GM18951 (cell line): Measurements from ENCODE around the gene EPB41L1.

Experiments used
- POLR2A ChIP-seq: IDR thresholded peaks from 4 replicates; pipeline ENCODE4 v1.6.1; 2011; ENCODE audit warnings: mild to moderate bottlenecking; ENCODE audit not compliant: insufficient read length, insufficient read depth; ENCODE audit errors: extremely low read depth
- in situ Hi-C: fragments of 300-500 bp; cut with MboI; formaldehyde crosslinking; loops from one replicate; pipeline ENCODE4 v1.12.0; 2022; ENCODE audit warnings: low sequenced_read_pairs, mixed read lengths, inconsistent platforms; ENCODE audit not compliant: unreplicated experiment

EPB41L1 gene

GRCh38 chr20:36203861-36204260, 49.3 kb downstream of the EPB41L1 start:
- in situ Hi-C loops: loop anchor here (10.0 kb wide), 1 partner anchor 231 kb away; no protein-coding TSS in a partner anchor
- TF ChIP-seq POLR2A: no peak

GRCh38 chr20:36205026-36205425, 50.5 kb downstream of the EPB41L1 start:
- no peak for TF ChIP-seq POLR2A
- in situ Hi-C loops: loop anchor here (10.0 kb wide), 1 partner anchor 230 kb away; no protein-coding TSS in a partner anchor

GRCh38 chr20:36206068-36206467, 51.5 kb downstream of the EPB41L1 start:
- no peak for TF ChIP-seq POLR2A
- in situ Hi-C loops: loop anchor here (10.0 kb wide), 1 partner anchor 229 kb away; no protein-coding TSS in a partner anchor

GRCh38 chr20:36206641-36207040, 52.1 kb downstream of the EPB41L1 start:
- TF ChIP-seq POLR2A: no peak
- in situ Hi-C loops: loop anchor here (10.0 kb wide), 1 partner anchor 228 kb away; no protein-coding TSS in a partner anchor

GRCh38 chr20:36207602-36208001, 53.1 kb downstream of the EPB41L1 start:
- no peak for TF ChIP-seq POLR2A
- in situ Hi-C loops: loop anchor here (10.0 kb wide), 1 partner anchor 227 kb away; no protein-coding TSS in a partner anchor

GRCh38 chr20:36208257-36208656, 53.7 kb downstream of the EPB41L1 start:
- in situ Hi-C loops: loop anchor here (10.0 kb wide), 1 partner anchor 227 kb away; no protein-coding TSS in a partner anchor
- TF ChIP-seq POLR2A: no peak

GRCh38 chr20:36210436-36211021, 56.0 kb downstream of the EPB41L1 start:
- TF ChIP-seq POLR2A: no peak
- in situ Hi-C loops: no loop called here

GRCh38 chr20:36213362-36213761, 58.8 kb downstream of the EPB41L1 start:
- in situ Hi-C loops: no loop called here
- TF ChIP-seq POLR2A: no peak

- in situ Hi-C loops: no loop called here
- no peak for TF ChIP-seq POLR2A
Measured at GRCh38 chr20:36214684-36215256, 60.2 kb downstream of the EPB41L1 start.

- TF ChIP-seq POLR2A: no peak
- in situ Hi-C loops: no loop called here
Measured at GRCh38 chr20:36215778-36216177, 61.2 kb downstream of the EPB41L1 start.

GRCh38 chr20:36216314-36217025, 61.9 kb downstream of the EPB41L1 start:
- TF ChIP-seq POLR2A: no peak
- in situ Hi-C loops: no loop called here

GRCh38 chr20:36217226-36217625, 62.7 kb downstream of the EPB41L1 start:
- TF ChIP-seq POLR2A: no peak
- in situ Hi-C loops: no loop called here

- in situ Hi-C loops: no loop called here
- no peak for TF ChIP-seq POLR2A
Measured at GRCh38 chr20:36218380-36219064, 64.0 kb downstream of the EPB41L1 start.
